Right lobe of liver (tissue), 6 donors: ENCODE results near the gene CUX1. TPM values are rescaled to one million over a fixed set of nuclear protein-coding genes. Genes with fewer than 3 reads are reported as not detected.

Source experiments
- ATAC-seq, 4 donors: fragments of 200-7000 bp; cut with Tn5 transposase; one replicate each; pipeline ENCODE4 v1.9.1; 2020; ENCODE audit warnings: mild to moderate bottlenecking in 4 of 4, moderate library complexity in 4 of 4
- DNase-seq, 3 donors: peaks; one replicate each; pipeline ENCODE4 v3.0.0-alpha.2; 2020
- H3K27ac ChIP-seq, 3 donors: fragments of 200-600 bp; one replicate each; pipeline ENCODE4 v1.8.0; 2022
- H3K27me3 ChIP-seq, 2 donors: fragments of 200-600 bp; one replicate each; pipeline ENCODE4 v1.8.0; 2022
- H3K36me3 ChIP-seq, 4 donors: fragments of 200-600 bp; sonication (generic) in 1 of 4; one replicate each; pipeline versions ENCODE4 v1.5.1 to v1.8.0; 2017 to 2022; ENCODE audit warnings: control low read depth in 1 of 4
- H3K4me1 ChIP-seq, 4 donors: fragments of 200-600 bp; sonication (generic) in 1 of 4; one replicate each; pipeline versions ENCODE4 v1.5.1 to v1.8.0; 2017 to 2022; ENCODE audit warnings: control low read depth in 1 of 4
- H3K4me3 ChIP-seq, 3 donors: fragments of 200-600 bp; one replicate each; pipeline ENCODE4 v1.8.0; 2022
- H3K9me3 ChIP-seq, 4 donors: fragments of 200-600 bp; sonication (generic) in 1 of 4; one replicate each; pipeline versions ENCODE4 v1.5.1 to v1.8.0; 2017 to 2022; ENCODE audit warnings: control low read depth in 1 of 4
- POLR2A ChIP-seq: fragments of 450-650 bp; IDR thresholded peaks from one replicate; pipeline ENCODE4 v1.6.1; 2017; ENCODE audit warnings: antibody characterized with exemption, mild to moderate bottlenecking
- WGBS: methylation state at CpG from one replicate; pipeline ENCODE4 v1.1.6; 2018; ENCODE audit warnings: low coverage, low lambda C conversion rate; ENCODE audit not compliant: insufficient coverage; ENCODE audit errors: missing lambda C conversion rate; 5-methylcytosine and 5-hydroxymethylcytosine counted together
- intact Hi-C, 2 donors: fragments of 100-400 bp; cut with DNase I; formaldehyde crosslinking; loops; one replicate each; pipeline versions ENCODE4 v1.11.2 to v1.14.1; 2022
- total RNA-seq, 6 experiments: library from RNA; depleted of rRNA in 2 of 6; stranded (reverse); fragments of >200 nt in 2 of 6; fragmentation: NEBNext Ultra II Directional in 3 of 6; extraction: Animal tissue kit (Norgen Biotek cat#: 25700) in 3 of 6; gene quantifications; one replicate each; pipeline versions ENCODE4 v1.1.0 to v1.2.4, GENCODE V29; 2016 to 2023
- TF ChIP-seq, protein P1 (sequence below), 4 donors: fragments of 200-600 bp in 3 of 4; fragments of 450-650 bp in 1 of 4; IDR thresholded peaks; one replicate each; pipeline versions ENCODE4 v1.5.1 to v1.8.0; 2016 to 2022; ENCODE audit warnings: antibody characterized with exemption in 4 of 4, mild to moderate bottlenecking in 2 of 4
- donor health status: DM: no; HTN: yes; CAD: no.
- donor health status: DM: no; HTN: no; CAD: no.
- donor health status: DM: no; HTN: no; CAD: no.
- donor health status: DM: no; HTN: yes; CAD: no.
- donor health status: DM: no; HTN: yes; CAD: no.

CUX1 gene
- total RNA-seq, 6 experiments from 2014 or later: 34.3 to 53.1 (median 40.6) TPM

DNA sequence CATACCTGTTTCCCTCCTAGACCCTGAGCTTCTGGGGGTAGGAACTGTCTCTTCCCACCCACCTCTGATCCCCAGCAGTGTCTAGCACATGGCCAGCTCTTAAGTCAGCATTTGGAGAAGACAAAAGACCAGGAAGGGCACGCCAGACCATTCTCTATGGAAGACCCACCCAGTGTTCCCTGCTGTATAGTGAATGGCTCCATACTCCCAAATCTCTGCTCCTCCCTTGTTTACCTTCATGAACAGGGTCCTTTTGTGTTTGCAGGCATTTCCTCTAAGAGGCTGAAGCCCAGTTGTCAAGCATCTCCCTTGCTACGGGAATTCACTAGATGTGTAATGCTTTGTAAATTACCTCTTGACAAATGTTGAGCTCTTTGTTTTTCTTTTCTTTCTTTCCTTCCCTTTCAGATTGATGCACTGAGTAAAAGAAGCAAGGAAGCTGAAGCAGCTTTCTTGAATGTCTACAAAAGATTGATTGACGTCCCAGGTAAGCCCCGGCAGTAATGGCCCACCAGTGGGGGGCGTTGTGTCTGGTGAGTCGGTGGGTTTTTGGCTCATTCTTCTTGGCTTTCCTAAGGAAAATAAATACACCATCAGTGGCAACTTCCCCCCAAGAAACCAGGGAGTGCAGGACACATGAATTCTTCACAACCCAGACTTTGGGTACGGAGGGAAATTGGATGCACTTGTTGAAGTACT, 252.7 kb downstream of the CUX1 start:
- Histone ChIP-seq H3K9me3 (no peaks in the 10 kb centered on the region), H3K4me1 (no peaks in the 10 kb centered on the region), H3K36me3 (no peaks in the 10 kb centered on the region), H3K27me3 (no peaks in the 10 kb centered on the region), H3K4me3 (no peak overlapping the region), H3K27ac (no peak overlapping the region)
- ATAC-seq (no peak), DNase-seq (peak in 1 of 3 donors; percentile 6)
- intact Hi-C loops: no loop called here
- TF ChIP-seq, protein P1, sequence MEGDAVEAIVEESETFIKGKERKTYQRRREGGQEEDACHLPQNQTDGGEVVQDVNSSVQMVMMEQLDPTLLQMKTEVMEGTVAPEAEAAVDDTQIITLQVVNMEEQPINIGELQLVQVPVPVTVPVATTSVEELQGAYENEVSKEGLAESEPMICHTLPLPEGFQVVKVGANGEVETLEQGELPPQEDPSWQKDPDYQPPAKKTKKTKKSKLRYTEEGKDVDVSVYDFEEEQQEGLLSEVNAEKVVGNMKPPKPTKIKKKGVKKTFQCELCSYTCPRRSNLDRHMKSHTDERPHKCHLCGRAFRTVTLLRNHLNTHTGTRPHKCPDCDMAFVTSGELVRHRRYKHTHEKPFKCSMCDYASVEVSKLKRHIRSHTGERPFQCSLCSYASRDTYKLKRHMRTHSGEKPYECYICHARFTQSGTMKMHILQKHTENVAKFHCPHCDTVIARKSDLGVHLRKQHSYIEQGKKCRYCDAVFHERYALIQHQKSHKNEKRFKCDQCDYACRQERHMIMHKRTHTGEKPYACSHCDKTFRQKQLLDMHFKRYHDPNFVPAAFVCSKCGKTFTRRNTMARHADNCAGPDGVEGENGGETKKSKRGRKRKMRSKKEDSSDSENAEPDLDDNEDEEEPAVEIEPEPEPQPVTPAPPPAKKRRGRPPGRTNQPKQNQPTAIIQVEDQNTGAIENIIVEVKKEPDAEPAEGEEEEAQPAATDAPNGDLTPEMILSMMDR (IDR thresholded peaks at IDR 0.05): no peak
- 88% methylated on average over 7 of the region's 7 CpGs for WGBS

- TF ChIP-seq POLR2A: no peak
- TF ChIP-seq, protein P1 (IDR thresholded peaks at IDR 0.05): no peak
- Histone ChIP-seq H3K4me1 (no peaks in the 10 kb centered on the region), H3K36me3 (no peaks in the 10 kb centered on the region), H3K27me3 (no peaks in the 10 kb centered on the region), H3K4me3 (no peak overlapping the region), H3K27ac (no peak overlapping the region), H3K9me3 (no peaks in the 10 kb centered on the region)
- intact Hi-C loops: no loop called here
- ATAC-seq: no peak
- 98% methylated on average over 5 of the region's 5 CpGs for WGBS
- peak in 1 of 3 donors; percentile 2 for DNase-seq
These were observed 254.6 kb downstream of the CUX1 start for GRCh38 chr7:102072003-102072402.

DNA sequence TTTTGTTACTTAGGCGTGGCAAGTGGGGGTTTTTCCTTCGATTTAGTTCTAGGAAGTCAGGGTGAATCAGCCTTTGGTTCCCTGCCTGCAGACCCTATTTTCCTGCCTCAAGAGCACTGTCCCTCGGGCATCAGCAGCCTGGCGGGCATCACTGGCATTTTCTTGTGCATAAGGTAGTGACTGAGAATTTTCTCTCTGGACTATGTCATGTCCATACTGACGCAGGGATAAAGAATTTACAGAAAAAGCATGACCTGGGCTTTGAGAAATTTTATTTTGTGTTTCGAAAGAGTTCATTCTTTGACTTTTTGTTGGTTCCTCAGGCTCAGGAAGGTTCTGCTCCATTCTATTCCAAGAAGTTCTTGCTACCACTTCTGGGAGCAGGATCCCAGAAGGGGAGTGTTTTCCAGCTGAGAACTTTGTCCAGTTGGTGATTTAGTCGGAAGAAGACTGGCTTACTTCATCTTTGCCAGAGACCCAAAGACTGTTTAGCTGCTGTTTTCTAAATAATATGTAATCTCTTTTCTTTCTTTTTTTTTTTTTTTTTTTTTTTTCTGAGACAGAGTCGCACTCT, 255.3 kb downstream of the CUX1 start:
- TF ChIP-seq POLR2A: no peak
- TF ChIP-seq, protein P1 (IDR thresholded peaks at IDR 0.05): no peak
- intact Hi-C loops: no loop called here
- Histone ChIP-seq H3K4me3 (no peak overlapping the region), H3K4me1 (no peaks in the 10 kb centered on the region), H3K36me3 (no peaks in the 10 kb centered on the region), H3K9me3 (no peaks in the 10 kb centered on the region), H3K27ac (no peak overlapping the region), H3K27me3 (no peaks in the 10 kb centered on the region)
- WGBS: 94% methylated on average over 8 of the region's 8 CpGs
- DNase-seq (no peak), ATAC-seq (no peak)

GRCh38 chr7:102073931-102074880, 256.8 kb downstream of the CUX1 start:
- no peak for TF ChIP-seq POLR2A
- TF ChIP-seq, protein P1 (IDR thresholded peaks at IDR 0.05): no peak
- 91% methylated on average over 9 of the region's 14 CpGs for WGBS
- Histone ChIP-seq H3K27me3 (no peaks in the 10 kb centered on the region), H3K4me3 (no peak overlapping the region), H3K36me3 (no peaks in the 10 kb centered on the region), H3K4me1 (no peaks in the 10 kb centered on the region), H3K27ac (no peak overlapping the region), H3K9me3 (no peaks in the 10 kb centered on the region)
- ATAC-seq (no peak), DNase-seq (peak in 1 of 3 donors; percentile 36)
- intact Hi-C loops: no loop called here
